Adipose tissue (tissue), 3 donors: ENCODE data around the gene CD44. TPM values are rescaled to one million over a fixed set of nuclear protein-coding genes. Genes with fewer than 3 reads are reported as not detected.

Experiments
- H3K27ac ChIP-seq: one replicate; pipeline ENCODE4 v1.5.1; 2013; ENCODE audit warnings: low read depth, low read length
- WGBS, 3 donors: extraction: QIAGEN DNeasy Blood & Tissue Kit; methylation state at CpG; one replicate each; pipeline ENCODE4 v1.1.7; 2013; 5-methylcytosine and 5-hydroxymethylcytosine counted together
- polyA plus RNA-seq, 3 donors: library from polyadenylated mRNA; stranded (reverse); fragments of 200-250 nt; gene quantifications; one replicate each; pipeline ENCODE4 v1.2.3, GENCODE V29; 2013
- donor health status: healthy with polysubstance abuse.
- donor health status: Bipolar disorder and iron deficiency.
- donor health status: healthy.

CD44 gene
- polyA plus RNA-seq, 3 donors: 42.4 to 157 (median 110) TPM

- WGBS, 3 donors: 92 to 100% (median 98%) methylated on average over 1 of the region's 1 CpG
- H3K27ac ChIP-seq: no peak overlapping the region
Measured at GRCh38 chr11:35133656-35134055, 5.3 kb upstream of the CD44 start.

GRCh38 chr11:35134403-35135148 lies 4.4 kb upstream of the CD44 start:
- H3K27ac ChIP-seq: no peak overlapping the region
- WGBS, 3 donors: 66 to 77% (median 69%) methylated on average over 4 of the region's 4 CpGs

DNA sequence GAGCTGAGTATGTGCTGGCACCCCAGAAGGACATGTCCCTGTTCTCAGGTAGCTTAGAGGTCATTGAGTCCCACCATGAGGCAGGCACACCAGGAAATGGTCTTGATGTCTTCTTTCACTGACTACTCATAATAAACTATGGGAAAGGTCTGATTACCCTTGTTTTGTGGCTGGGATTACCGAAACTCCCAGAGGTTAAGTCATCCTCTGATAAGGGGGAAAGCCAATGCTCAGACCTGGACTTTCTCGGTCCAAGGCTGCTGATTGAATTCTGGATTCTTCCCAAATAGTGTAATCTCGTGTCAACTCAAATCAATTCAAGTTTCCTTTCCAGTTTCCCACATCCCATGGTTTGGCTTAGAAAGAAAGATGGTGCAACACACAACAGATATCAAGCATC lies 3.7 kb upstream of the CD44 start:
- H3K27ac ChIP-seq: no peak overlapping the region
- WGBS, 3 donors: 28 to 50% (median 46%) methylated on average over 3 of the region's 3 CpGs

DNA sequence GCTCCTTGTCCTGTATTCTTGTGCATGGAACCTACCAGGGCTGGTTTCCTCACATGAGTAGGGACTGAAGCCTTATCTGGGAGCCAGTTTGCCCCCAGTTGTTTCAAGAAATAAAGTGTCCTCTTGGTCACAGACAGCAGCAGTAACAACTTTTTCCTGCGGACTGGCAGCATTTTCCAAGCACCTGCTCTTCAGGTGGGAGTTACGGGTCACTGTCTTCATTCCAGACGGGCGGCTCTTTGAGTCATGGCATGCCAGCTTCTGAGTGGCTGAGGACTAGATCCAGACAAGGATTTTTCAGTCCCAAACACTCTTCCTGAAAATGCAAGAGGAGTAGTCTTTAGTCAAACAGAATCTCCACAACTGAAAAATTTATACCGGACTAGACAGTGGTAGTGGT lies 2.7 kb upstream of the CD44 start:
- WGBS, 3 donors: 87 to 96% (median 93%) methylated on average over 5 of the region's 5 CpGs
- no peak overlapping the region for H3K27ac ChIP-seq

GRCh38 chr11:35138058-35138457 lies 913 bp upstream of the CD44 start:
- no peak overlapping the region for H3K27ac ChIP-seq

GRCh38 chr11:35138606-35138942 lies 397 bp upstream of the CD44 start:
- 6 to 16% (median 8%) methylated on average over 16 of the region's 16 CpGs for WGBS, 3 donors
- no peak overlapping the region for H3K27ac ChIP-seq

More at GRCh38 chr11:35138058-35138457, 913 bp upstream of the CD44 start:
- WGBS, 3 donors: 81 to 92% (median 92%) methylated on average over 1 of the region's 1 CpG

DNA sequence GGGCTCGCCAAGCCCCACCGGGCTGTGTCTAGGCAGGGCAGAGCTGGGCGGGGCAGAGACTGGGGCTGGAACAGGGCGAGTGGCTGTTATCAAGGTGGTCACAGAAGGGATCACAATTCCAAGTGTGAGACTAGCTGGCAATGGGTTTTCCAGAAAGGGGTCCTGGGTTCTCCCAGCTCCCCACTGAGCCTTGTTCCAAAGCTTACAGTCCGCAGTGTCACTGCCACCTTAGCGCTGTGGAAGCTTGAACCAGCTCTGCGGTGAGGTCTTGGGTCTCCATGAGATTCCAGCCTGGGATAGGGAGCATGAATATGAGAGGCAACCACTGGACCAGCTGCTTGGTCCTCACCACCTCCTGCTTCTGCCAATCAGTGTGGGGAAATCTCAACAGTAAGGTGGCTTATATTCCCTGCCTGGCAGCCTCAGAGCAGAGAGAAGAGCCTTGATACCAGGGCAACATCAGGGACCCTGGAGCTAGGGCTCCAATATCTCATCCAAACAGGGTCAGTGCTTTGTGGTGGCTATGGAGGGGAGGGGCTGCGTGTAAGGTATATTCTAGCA lies 831 bp downstream of the CD44 start:
- 9 to 15% (median 10%) methylated on average over 8 of the region's 8 CpGs for WGBS, 3 donors
- no peak overlapping the region for H3K27ac ChIP-seq

- 38 to 63% (median 45%) methylated on average over 2 of the region's 2 CpGs for WGBS, 3 donors
- H3K27ac ChIP-seq: no peak overlapping the region
Measured at GRCh38 chr11:35141071-35141470, 2.1 kb downstream of the CD44 start.

DNA sequence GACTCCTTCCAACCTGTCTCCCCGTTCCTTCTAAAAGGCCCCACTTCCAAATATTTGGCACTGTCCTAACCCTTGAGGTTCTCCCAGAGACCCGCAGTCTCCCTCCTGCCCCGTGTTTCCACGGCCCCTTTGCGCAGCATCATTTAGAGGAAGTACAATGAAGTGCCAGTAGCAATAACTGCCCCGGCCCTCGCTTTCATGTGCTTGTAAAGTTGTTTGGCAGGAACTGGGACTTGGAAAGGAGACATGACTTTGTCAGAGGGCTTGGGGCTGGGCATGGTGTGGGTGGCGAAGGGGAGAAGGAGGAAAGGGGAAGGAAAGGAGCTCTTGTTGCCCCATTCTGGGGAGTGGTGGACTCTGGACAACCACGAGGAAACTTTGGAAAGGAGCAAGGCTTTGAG lies 2.6 kb downstream of the CD44 start:
- H3K27ac ChIP-seq: no peak overlapping the region
- WGBS, 3 donors: 31 to 75% (median 40%) methylated on average over 9 of the region's 9 CpGs

DNA sequence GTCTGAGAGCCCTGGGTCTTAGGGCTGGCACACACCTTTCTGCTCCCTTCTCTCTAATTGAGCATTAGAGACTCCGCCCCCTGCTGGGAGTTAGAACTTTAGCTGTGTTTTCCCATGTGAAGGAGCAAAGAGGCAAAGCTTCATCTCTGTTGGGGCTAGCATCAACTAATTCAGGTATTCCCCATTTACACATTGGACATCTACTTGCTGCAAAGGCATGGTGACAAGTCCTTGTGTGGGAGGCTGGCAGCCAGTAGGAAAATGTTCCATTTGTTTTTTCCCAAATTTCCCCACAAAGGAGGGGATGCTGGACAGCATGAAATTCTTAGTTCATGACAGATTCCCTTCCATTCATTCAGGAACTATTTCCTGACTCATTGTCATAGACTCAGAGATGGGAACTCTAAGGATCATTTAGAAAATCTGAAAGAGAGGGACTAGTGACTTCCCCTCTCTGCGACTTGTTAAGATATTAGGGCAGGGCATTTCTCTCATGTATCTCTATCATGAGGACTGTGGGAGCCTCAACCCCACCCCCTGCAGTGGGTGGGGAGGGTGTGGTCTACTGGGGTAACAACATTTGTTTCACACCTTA lies 3.6 kb downstream of the CD44 start:
- H3K27ac ChIP-seq: no peak overlapping the region
- 71 to 83% (median 71%) methylated on average over 2 of the region's 2 CpGs for WGBS, 3 donors

DNA sequence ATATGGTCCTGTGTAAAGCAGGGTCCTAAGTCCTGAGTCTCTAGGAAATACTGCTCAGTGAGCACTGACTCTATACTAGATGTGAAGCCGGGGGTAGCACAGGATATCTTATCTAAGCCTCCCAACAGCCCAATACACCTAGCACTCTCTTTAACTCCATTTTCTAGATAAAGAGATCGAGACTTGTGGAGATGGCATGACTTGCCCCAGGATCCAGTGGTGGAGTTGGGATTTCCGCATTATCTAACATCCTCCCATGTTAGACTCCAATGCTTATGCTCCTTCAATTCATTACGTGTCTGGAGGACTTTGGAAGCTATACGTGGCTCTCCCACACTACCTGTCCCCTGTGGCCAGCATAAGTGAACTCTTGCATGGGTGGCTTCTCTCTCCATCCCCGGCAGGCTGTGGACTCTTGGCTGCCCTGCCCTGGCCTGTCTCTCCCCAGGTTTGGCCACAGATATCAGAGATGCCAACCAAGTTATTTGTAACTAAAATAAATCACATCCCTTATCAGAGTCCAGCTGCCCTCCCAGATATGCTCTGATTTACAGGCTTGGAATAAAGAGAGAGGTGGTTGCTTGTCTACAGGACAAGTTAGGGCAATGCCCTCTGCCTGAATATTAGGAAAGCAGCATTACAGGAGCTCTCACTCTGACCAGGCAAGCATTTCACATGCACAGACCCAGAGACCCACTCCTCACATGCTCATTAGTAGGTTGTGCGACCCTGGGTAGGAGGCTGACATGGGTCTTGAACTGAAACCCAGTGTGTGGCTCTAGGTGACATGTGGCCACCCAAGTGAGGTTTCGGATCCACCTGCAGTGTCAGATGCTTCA lies 4.5 kb downstream of the CD44 start:
- WGBS, 3 donors: 68 to 72% (median 71%) methylated on average over 8 of the region's 8 CpGs
- no peak overlapping the region for H3K27ac ChIP-seq

- WGBS, 3 donors: 39 to 67% (median 43%) methylated on average over 10 of the region's 10 CpGs
Measured at GRCh38 chr11:35144136-35144741, 5.3 kb downstream of the CD44 start.

GRCh38 chr11:35144806-35145205 lies 5.8 kb downstream of the CD44 start:
- H3K27ac ChIP-seq: no peak overlapping the region
- 43 to 70% (median 45%) methylated on average over 1 of the region's 1 CpG for WGBS, 3 donors

More at GRCh38 chr11:35144136-35144741, 5.3 kb downstream of the CD44 start:
- no peak overlapping the region for H3K27ac ChIP-seq

DNA sequence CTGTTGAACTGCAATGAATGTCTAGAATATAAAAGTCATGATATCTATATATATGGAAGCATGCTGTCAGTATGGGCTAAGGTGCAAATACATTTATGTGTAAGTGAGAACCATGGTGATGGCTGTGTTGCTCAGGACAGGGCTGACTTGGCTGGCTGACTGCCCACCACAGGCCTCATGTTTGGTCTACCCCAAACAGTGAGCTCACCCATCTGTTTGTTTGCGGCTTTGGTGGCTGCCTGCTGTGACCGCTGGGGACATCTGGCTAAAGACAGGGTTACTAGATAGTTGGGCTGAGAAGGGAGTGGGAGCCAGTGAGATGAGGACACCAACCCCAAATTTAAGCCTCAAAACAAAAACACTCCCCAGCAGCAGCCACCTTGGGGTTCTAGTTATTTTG lies 6.3 kb downstream of the CD44 start:
- no peak overlapping the region for H3K27ac ChIP-seq
- WGBS, 3 donors: 85 to 100% (median 86%) methylated on average over 2 of the region's 2 CpGs

DNA sequence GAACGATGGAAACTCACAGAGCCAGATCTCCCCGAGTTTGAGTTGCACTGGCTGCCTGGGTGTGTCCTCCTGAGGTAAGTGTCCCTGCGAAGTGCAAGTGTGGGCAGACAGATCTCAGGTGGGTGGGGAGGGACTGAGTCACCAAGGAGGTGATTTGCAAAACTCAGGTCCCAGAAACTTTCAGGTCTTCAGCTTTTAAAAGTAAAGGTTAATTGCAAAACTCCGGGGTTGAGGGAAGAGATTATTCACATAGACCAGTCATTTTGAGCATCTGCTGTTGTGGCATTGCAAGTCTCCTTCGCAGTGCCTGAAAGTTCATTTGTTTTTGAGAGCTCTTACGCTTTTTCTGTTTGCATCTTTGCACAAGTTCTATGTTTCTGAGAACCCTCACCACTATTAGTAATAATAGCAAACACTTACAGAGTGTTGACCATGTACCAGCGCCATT lies 7.1 kb downstream of the CD44 start:
- WGBS, 3 donors: 84 to 88% (median 85%) methylated on average over 7 of the region's 7 CpGs

GRCh38 chr11:35146711-35147110 lies 7.7 kb downstream of the CD44 start:
- 85 to 89% (median 88%) methylated on average over 2 of the region's 2 CpGs for WGBS, 3 donors
- no peak overlapping the region for H3K27ac ChIP-seq

More for the DNA sequence above, 7.1 kb downstream of the CD44 start:
- no peak overlapping the region for H3K27ac ChIP-seq

DNA sequence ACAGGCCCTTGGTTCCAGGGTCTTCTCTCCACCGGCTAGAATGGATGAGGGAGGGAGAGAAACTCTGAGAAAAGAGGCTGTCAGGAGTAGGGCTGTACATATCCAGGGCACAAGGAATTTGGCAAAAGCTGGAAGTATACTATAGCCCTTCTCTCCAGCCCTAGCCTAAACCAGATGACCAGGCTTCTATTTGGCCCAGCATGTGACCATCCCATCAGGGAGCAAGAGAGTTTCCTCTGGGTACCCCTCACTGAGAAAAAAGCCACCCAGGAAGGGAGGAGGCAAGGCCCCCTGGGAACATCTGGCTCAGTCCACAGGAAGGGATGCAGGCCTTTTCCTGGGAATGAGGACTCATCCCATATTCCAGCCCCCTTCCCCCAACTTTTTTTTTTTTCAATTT lies 8.3 kb downstream of the CD44 start:
- 24 to 83% (median 78%) methylated on average over 1 of the region's 1 CpG for WGBS, 3 donors
- H3K27ac ChIP-seq: no peak overlapping the region

- H3K27ac ChIP-seq: no peak overlapping the region
- WGBS, 3 donors: 89 to 94% (median 91%) methylated on average over 5 of the region's 5 CpGs
Measured at GRCh38 chr11:35148163-35148837, 9.3 kb downstream of the CD44 start.
